Activated naive CD8-positive, alpha-beta T cell treated with anti-CD3 and anti-CD28 coated beads, Interleukin-2, amount 50 U/mL, for 16 hours (primary cell): Measurements from ENCODE around the gene KANSL1.

Experiments
- DNase-seq: peaks from one replicate; pipeline ENCODE4 v3.0.0-alpha.2; 2020; ENCODE audit warnings: low read depth, low spot score

Gene KANSL1

GRCh38 chr17:45998987-45999899 lies 194.0 kb downstream of the KANSL1 start, which contains the start of gene STH:
Gene STH (plus strand): TSS chr17:45999250. CDS start chr17:45999280, 30 bp downstream.
- DNase-seq = no peak

GRCh38 chr17:45997624-45998023 lies 195.6 kb downstream of the KANSL1 start:
- no peak for DNase-seq

GRCh38 chr17:45997166-45997565 lies 196.1 kb downstream of the KANSL1 start:
- DNase-seq = no peak

- DNase-seq = no peak
Measured at GRCh38 chr17:45996282-45996937, 196.8 kb downstream of the KANSL1 start.

GRCh38 chr17:45995627-45996270 lies 197.5 kb downstream of the KANSL1 start:
- DNase-seq = no peak

- DNase-seq = no peak
Measured at GRCh38 chr17:45994987-45995386, 198.2 kb downstream of the KANSL1 start.

- no peak for DNase-seq
Measured at GRCh38 chr17:45993962-45994627, 199.1 kb downstream of the KANSL1 start.

GRCh38 chr17:45992904-45993303 lies 200.3 kb downstream of the KANSL1 start:
- DNase-seq = no peak

- no peak for DNase-seq
Measured at GRCh38 chr17:45992175-45992574, 201.1 kb downstream of the KANSL1 start.

GRCh38 chr17:45991341-45991740 lies 201.9 kb downstream of the KANSL1 start:
- DNase-seq = no peak

- no peak for DNase-seq
Measured at GRCh38 chr17:45990886-45991285, 202.3 kb downstream of the KANSL1 start.

GRCh38 chr17:45989759-45990158 lies 203.5 kb downstream of the KANSL1 start:
- DNase-seq = no peak

GRCh38 chr17:45987706-45988105 lies 205.5 kb downstream of the KANSL1 start:
- no peak for DNase-seq

GRCh38 chr17:45986056-45986455 lies 207.2 kb downstream of the KANSL1 start:
- no peak for DNase-seq

- DNase-seq = no peak
Measured at GRCh38 chr17:45985447-45985846, 207.8 kb downstream of the KANSL1 start.

GRCh38 chr17:45984368-45984767 lies 208.9 kb downstream of the KANSL1 start:
- DNase-seq = no peak

- DNase-seq = no peak
Measured at GRCh38 chr17:45983614-45984310, 209.5 kb downstream of the KANSL1 start.

- DNase-seq = no peak
Measured at GRCh38 chr17:45982791-45983613, 210.2 kb downstream of the KANSL1 start.

- DNase-seq = no peak
Measured at GRCh38 chr17:45981306-45981705, 211.9 kb downstream of the KANSL1 start.

- DNase-seq = no peak
Measured at GRCh38 chr17:45980855-45981254, 212.4 kb downstream of the KANSL1 start.
